ENCODE data around the gene FANCL.

DNA sequence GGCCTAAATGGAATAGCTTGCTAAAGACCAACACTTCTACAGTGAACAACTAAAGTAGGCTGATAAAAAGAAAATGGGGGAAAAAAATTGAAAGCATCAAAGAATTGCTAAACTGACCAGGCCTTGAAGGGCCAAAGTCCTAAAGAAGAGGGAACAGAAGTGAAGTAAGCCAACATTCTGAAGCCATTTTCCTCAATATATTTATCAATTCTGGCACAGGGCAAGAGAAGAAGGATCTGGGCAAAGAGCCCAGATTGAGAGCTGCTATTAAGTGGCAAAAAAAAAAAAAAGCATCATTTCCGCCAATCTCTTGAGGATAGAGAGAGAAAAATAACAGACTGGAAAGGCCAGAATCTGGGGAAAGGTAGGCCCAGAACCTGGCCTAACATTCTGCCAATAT, 25.7 kb downstream of the FANCL start:
- TF ChIP-seq, protein P1, sequence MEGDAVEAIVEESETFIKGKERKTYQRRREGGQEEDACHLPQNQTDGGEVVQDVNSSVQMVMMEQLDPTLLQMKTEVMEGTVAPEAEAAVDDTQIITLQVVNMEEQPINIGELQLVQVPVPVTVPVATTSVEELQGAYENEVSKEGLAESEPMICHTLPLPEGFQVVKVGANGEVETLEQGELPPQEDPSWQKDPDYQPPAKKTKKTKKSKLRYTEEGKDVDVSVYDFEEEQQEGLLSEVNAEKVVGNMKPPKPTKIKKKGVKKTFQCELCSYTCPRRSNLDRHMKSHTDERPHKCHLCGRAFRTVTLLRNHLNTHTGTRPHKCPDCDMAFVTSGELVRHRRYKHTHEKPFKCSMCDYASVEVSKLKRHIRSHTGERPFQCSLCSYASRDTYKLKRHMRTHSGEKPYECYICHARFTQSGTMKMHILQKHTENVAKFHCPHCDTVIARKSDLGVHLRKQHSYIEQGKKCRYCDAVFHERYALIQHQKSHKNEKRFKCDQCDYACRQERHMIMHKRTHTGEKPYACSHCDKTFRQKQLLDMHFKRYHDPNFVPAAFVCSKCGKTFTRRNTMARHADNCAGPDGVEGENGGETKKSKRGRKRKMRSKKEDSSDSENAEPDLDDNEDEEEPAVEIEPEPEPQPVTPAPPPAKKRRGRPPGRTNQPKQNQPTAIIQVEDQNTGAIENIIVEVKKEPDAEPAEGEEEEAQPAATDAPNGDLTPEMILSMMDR (IDR thresholded peaks at IDR 0.05; ENCODE audit: borderline replicate concordance, extremely low read depth, low read length, poor library complexity, severe bottlenecking): no peak
- TF ChIP-seq EZH2 (IDR thresholded peaks at IDR 0.05; ENCODE audit: borderline replicate concordance, low read depth, low read length, severe bottlenecking): no peak
